Bronchial epithelial cell (primary cell): ENCODE results near the gene HBD. TPM values are rescaled to one million over a fixed set of nuclear protein-coding genes. Genes with fewer than 3 reads are reported as not detected.

Source experiments
- total RNA-seq: library from RNA; depleted of rRNA; stranded (reverse); fragments of >200 nt; gene quantifications from 2 replicates; pipeline ENCODE4 v1.2.1, GENCODE V29; 2014

Gene HBD
- total RNA-seq, 1 donor from 2014 or later, result not detected

Other genes with a start within 250 kb of the HBD start
- gene OR51L1, start 239.6 kb downstream of the HBD start, total RNA-seq, result not detected in 2 replicates
- gene OR52J3, start 188.0 kb downstream of the HBD start, total RNA-seq, result not detected in 2 replicates
- not detected in 2 replicates for gene OR52E2, start 174.9 kb downstream of the HBD start, total RNA-seq
- gene OR52E1, start 164.9 kb downstream of the HBD start, total RNA-seq, result not detected in 2 replicates
- not detected in 2 replicates for gene OR52A5, start 96.1 kb downstream of the HBD start, total RNA-seq
- not detected in 2 replicates for gene OR52A1, start 79.7 kb downstream of the HBD start, total RNA-seq
- gene OR51V1, start 33.8 kb downstream of the HBD start, total RNA-seq, result not detected in 2 replicates
- not detected in 2 replicates for gene HBB, start 7.4 kb downstream of the HBD start, total RNA-seq
- not detected in 2 replicates for gene HBG1, start 15.4 kb upstream of the HBD start, total RNA-seq
- gene HBG2, start 20.3 kb upstream of the HBD start, total RNA-seq, result not detected in 2 replicates
- gene HBE1, start 35.5 kb upstream of the HBD start, total RNA-seq, result not detected in 2 replicates
- gene OR51B4, start 67.5 kb upstream of the HBD start, total RNA-seq, result not detected in 2 replicates
- not detected in 2 replicates for gene OR51B2, start 89.8 kb upstream of the HBD start, total RNA-seq
- not detected in 2 replicates for gene OR51B5, start 109.0 kb upstream of the HBD start, total RNA-seq
- gene OR51B6, start 117.0 kb upstream of the HBD start, total RNA-seq, result not detected in 2 replicates
- not detected in 2 replicates for gene OR51M1, start 149.3 kb upstream of the HBD start, total RNA-seq
- not detected in 2 replicates for gene OR51Q1, start 187.6 kb upstream of the HBD start, total RNA-seq
- gene OR51I1, start 207.0 kb upstream of the HBD start, total RNA-seq, result not detected in 2 replicates
- gene OR51I2, start 214.8 kb upstream of the HBD start, total RNA-seq, result not detected in 2 replicates